HepG2 (cell line): ENCODE data around the gene TTLL11. TPM values are rescaled to one million over a fixed set of nuclear protein-coding genes. Genes with fewer than 3 reads are reported as not detected.

ENCODE experiments used
- CEBPB ChIP-seq: IDR thresholded peaks from 2 replicates; pipeline ENCODE4 v1.6.1; 2011; ENCODE audit warnings: low read depth, low read length, improper control_type of control experiment, borderline replicate concordance
- HMG20B ChIP-seq: conservative IDR thresholded peaks from 2 replicates; pipeline ENCODE4 v1.6.1; 2016; ENCODE audit warnings: missing genetic modification reagents, missing compliant biosample characterization
- NR1H2 ChIP-seq: sonication (generic); formaldehyde crosslinking; IDR thresholded peaks from 2 replicates; pipeline ENCODE4 v1.8.1; 2022; ENCODE audit warnings: low read depth, missing genetic modification reagents, borderline replicate concordance
- RAD51 ChIP-seq: fragments of 450-650 bp; IDR thresholded peaks from 2 replicates; pipeline ENCODE4 v1.6.1; 2016; ENCODE audit warnings: borderline replicate concordance
- RXRB ChIP-seq: IDR thresholded peaks from 2 replicates; pipeline ENCODE4 v1.6.1; 2016; ENCODE audit warnings: borderline replicate concordance, missing genetic modification reagents, missing compliant biosample characterization
- SNRNP70 ChIP-seq: fragments of 200-400 bp; formaldehyde crosslinking; IDR thresholded peaks from 2 replicates; pipeline ENCODE4 v1.6.1; 2017; ENCODE audit warnings: mild to moderate bottlenecking, low read depth, low read length, moderate library complexity
- TBP ChIP-seq: sonication (generic); formaldehyde crosslinking; IDR thresholded peaks from 2 replicates; pipeline ENCODE4 v1.5.0; 2020; ENCODE audit warnings: missing genetic modification reagents
- YEATS4 ChIP-seq: sonication (generic); formaldehyde crosslinking; IDR thresholded peaks from 2 replicates; pipeline ENCODE4 v1.4.0; 2020; ENCODE audit warnings: missing genetic modification reagents, borderline replicate concordance
- polyA plus RNA-seq, 8 experiments: library from polyadenylated mRNA; depleted of rRNA in 3 of 8; stranded (reverse) in 7 of 8; unstranded in 1 of 8; fragments of >200 nt; fragmentation: Illumina TruSeq in 4 of 8; extraction: Trizol in 4 of 8; gene quantifications; 2 replicates each; pipeline versions ENCODE4 v1.2.1 to v1.2.3, GENCODE V29; 2011 to 2016; ENCODE audit warnings: low read depth in 4 of 8, missing spikeins in 1 of 8, mixed read lengths in 1 of 8; ENCODE audit not compliant: insufficient read depth in 1 of 8
- total RNA-seq, 5 experiments: library from RNA; depleted of rRNA; stranded (reverse); fragments of >200 nt; fragmentation: Illumina TruSeq; extraction: Trizol; gene quantifications; 2 replicates each; pipeline ENCODE4 v1.2.3, GENCODE V29; 2016; ENCODE audit warnings: low read depth in 1 of 5
- TF ChIP-seq, protein P1 (sequence below): sonication (generic); formaldehyde crosslinking; IDR thresholded peaks from 2 replicates; pipeline ENCODE4 v1.5.1; 2020; ENCODE audit warnings: missing genetic modification reagents, mild to moderate bottlenecking, borderline replicate concordance
- TF ChIP-seq, protein P2 (sequence below): sonication (generic); formaldehyde crosslinking; IDR thresholded peaks from 2 replicates; pipeline ENCODE4 v1.5.0; 2020; ENCODE audit warnings: mild to moderate bottlenecking, missing genetic modification reagents, borderline replicate concordance
- TF ChIP-seq, protein P3 (sequence below): sonication (generic); formaldehyde crosslinking; IDR thresholded peaks from 2 replicates; pipeline ENCODE4 v1.4.0; 2020; ENCODE audit warnings: missing genetic modification reagents, mild to moderate bottlenecking, borderline replicate concordance

The TTLL11 gene
- total and polyA plus RNA-seq, 2 of the 13 experiments (the other 11 are each of a cell fraction or from before 2014, with no cell fraction given): 4.5 to 5.2 TPM

DNA sequence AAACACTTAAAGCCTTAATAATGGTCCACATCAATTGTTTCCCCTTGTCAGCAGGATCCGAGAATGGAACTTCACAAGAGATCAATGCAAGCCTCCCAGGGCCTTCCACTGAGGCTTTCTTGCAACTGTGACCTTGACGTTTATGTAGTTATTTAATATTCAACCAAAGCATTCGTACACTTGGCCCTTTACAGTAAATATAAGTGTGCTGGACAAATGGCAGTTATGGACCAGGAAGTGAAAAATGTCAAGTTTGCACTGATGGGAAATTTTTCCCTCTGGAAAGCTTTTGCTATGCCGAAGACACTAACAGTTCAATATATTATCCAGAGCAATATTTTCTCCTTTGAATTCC lies 101.8 kb downstream of the TTLL11 start (continued):
- TF ChIP-seq, protein P1, sequence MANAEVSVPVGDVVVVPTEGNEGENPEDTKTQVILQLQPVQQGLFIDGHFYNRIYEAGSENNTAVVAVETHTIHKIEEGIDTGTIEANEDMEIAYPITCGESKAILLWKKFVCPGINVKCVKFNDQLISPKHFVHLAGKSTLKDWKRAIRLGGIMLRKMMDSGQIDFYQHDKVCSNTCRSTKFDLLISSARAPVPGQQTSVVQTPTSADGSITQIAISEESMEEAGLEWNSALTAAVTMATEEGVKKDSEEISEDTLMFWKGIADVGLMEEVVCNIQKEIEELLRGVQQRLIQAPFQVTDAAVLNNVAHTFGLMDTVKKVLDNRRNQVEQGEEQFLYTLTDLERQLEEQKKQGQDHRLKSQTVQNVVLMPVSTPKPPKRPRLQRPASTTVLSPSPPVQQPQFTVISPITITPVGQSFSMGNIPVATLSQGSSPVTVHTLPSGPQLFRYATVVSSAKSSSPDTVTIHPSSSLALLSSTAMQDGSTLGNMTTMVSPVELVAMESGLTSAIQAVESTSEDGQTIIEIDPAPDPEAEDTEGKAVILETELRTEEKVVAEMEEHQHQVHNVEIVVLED: no peak
- TF ChIP-seq, protein P2, sequence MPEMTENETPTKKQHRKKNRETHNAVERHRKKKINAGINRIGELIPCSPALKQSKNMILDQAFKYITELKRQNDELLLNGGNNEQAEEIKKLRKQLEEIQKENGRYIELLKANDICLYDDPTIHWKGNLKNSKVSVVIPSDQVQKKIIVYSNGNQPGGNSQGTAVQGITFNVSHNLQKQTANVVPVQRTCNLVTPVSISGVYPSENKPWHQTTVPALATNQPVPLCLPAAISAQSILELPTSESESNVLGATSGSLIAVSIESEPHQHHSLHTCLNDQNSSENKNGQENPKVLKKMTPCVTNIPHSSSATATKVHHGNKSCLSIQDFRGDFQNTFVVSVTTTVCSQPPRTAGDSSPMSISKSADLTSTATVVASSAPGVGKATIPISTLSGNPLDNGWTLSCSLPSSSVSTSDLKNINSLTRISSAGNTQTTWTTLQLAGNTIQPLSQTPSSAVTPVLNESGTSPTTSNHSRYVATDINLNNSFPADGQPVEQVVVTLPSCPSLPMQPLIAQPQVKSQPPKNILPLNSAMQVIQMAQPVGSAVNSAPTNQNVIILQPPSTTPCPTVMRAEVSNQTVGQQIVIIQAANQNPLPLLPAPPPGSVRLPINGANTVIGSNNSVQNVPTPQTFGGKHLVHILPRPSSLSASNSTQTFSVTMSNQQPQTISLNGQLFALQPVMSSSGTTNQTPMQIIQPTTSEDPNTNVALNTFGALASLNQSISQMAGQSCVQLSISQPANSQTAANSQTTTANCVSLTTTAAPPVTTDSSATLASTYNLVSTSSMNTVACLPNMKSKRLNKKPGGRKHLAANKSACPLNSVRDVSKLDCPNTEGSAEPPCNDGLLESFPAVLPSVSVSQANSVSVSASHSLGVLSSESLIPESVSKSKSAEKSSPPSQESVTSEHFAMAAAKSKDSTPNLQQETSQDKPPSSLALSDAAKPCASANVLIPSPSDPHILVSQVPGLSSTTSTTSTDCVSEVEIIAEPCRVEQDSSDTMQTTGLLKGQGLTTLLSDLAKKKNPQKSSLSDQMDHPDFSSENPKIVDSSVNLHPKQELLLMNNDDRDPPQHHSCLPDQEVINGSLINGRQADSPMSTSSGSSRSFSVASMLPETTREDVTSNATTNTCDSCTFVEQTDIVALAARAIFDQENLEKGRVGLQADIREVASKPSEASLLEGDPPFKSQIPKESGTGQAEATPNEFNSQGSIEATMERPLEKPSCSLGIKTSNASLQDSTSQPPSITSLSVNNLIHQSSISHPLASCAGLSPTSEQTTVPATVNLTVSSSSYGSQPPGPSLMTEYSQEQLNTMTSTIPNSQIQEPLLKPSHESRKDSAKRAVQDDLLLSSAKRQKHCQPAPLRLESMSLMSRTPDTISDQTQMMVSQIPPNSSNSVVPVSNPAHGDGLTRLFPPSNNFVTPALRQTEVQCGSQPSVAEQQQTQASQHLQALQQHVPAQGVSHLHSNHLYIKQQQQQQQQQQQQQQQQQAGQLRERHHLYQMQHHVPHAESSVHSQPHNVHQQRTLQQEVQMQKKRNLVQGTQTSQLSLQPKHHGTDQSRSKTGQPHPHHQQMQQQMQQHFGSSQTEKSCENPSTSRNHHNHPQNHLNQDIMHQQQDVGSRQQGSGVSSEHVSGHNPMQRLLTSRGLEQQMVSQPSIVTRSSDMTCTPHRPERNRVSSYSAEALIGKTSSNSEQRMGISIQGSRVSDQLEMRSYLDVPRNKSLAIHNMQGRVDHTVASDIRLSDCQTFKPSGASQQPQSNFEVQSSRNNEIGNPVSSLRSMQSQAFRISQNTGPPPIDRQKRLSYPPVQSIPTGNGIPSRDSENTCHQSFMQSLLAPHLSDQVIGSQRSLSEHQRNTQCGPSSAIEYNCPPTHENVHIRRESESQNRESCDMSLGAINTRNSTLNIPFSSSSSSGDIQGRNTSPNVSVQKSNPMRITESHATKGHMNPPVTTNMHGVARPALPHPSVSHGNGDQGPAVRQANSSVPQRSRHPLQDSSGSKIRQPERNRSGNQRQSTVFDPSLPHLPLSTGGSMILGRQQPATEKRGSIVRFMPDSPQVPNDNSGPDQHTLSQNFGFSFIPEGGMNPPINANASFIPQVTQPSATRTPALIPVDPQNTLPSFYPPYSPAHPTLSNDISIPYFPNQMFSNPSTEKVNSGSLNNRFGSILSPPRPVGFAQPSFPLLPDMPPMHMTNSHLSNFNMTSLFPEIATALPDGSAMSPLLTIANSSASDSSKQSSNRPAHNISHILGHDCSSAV: no peak
- TF ChIP-seq CEBPB: no peak
- no peak for TF ChIP-seq NR1H2
- 0 out of 2 replicates have a peak, but pooled peaks have one; percentile 2 for TF ChIP-seq YEATS4
- peak; percentile 28; the same call in 1 of the 2 replicates for TF ChIP-seq RXRB
- no peak for TF ChIP-seq SNRNP70
- TF ChIP-seq HMG20B (CRISPR knock-in tag): no peak
- no peak for TF ChIP-seq RAD51
- TF ChIP-seq, protein P3, sequence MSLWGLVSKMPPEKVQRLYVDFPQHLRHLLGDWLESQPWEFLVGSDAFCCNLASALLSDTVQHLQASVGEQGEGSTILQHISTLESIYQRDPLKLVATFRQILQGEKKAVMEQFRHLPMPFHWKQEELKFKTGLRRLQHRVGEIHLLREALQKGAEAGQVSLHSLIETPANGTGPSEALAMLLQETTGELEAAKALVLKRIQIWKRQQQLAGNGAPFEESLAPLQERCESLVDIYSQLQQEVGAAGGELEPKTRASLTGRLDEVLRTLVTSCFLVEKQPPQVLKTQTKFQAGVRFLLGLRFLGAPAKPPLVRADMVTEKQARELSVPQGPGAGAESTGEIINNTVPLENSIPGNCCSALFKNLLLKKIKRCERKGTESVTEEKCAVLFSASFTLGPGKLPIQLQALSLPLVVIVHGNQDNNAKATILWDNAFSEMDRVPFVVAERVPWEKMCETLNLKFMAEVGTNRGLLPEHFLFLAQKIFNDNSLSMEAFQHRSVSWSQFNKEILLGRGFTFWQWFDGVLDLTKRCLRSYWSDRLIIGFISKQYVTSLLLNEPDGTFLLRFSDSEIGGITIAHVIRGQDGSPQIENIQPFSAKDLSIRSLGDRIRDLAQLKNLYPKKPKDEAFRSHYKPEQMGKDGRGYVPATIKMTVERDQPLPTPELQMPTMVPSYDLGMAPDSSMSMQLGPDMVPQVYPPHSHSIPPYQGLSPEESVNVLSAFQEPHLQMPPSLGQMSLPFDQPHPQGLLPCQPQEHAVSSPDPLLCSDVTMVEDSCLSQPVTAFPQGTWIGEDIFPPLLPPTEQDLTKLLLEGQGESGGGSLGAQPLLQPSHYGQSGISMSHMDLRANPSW: no peak
- no peak for TF ChIP-seq TBP (CRISPR knock-in tag)
